K562 (cell line): ENCODE results near the gene PARD3.

Source experiments
- IFI16 ChIP-seq: fragments of 250-450 bp; sonication (Bioruptor Pico); IDR thresholded peaks from 2 replicates; pipeline ENCODE4 v2.1.2; 2022; ENCODE audit warnings: mild to moderate bottlenecking, inconsistent platforms
- POLR2A ChIP-seq: fragments of 450-650 bp; conservative IDR thresholded peaks from 2 replicates; pipeline ENCODE4 v1.6.1; 2016

DNA sequence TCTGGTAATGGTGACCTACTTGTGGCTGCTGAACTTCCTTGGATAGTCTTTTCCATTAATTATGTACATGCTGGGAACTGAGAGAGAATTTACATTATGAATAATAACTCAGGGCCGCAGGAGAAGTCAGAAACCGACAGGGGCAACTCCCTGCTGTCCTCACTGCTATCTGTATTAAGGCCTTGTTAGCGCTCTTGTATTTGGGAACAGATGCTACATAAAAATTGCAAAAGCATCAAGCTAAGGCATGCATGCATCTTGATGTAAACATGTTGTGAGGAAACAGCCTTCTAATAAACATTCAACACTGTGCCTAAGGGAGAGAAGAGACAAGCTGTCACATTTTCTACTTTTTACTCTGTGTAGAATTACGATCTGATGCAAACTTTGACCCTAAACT is 158.4 kb downstream of the PARD3 start:
- no peak for TF ChIP-seq POLR2A
- no peak for TF ChIP-seq IFI16
